Measurements from ENCODE around the gene MED8.
"Not testable (repeated sequence)": the region's sequence is repeated elsewhere in the genome, so short reads cannot be mapped to it uniquely, and the experiment has no call there.

MED8 gene

GRCh38 chr1:43383449-43383848 lies 6.2 kb downstream of the MED8 start:
- DNase-seq (ENCODE audit: low spot score), result no peak

DNA sequence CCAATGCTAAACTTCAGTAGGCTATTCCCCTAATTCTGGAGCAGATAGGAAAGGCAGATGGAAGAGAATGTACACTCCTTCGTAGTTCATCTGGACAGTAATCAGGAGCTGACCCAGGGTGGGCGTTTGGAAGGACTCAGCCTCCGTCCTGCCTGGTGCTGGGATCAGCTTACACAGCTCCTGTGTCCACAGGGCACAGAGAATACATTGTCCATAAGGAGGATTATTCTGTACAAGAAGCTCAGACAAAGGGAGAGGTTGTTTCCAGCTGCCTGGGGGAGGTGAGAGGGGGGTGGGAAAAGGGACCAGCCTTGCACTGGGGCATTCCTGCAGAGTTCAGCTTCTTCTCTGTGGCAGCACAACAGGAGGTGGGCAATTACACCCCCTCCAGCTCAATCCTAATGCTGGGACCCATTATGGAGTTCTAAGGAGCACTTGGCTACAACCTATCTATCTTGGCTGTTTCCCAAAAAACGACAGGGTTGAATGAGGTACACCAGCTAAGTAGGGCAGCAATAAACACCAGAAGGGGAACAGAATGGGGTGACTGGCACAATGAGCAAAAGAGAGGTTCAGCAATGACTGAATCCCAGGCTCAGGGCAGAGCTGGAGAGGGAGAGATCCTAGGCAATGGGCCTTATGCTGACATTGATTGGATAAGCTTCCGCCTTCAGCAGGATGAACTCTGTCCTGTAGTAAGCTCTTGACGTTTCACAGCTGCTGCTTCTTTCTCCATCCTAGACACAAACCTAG lies 7.4 kb downstream of the MED8 start:
- no peak for DNase-seq (ENCODE audit: low spot score)

DNA sequence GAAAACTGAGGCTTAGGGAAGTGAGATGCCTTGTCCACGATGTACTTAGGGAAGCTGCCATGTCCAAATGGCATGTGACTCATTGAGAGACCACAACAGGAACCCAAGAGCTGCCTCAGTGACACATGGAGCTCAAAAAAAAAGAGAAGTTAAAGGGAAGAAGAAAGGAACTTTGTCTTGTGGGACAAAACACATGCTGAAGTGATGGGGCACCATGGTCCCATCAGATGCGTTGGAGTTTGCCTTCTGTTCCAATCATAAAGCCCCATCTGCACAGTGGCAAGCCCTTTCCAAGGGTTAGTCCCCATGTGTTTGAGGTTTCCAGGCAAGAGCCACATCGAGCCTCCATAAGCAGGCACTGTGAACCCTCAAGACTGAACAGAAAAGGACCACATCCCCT lies 8.0 kb downstream of the MED8 start:
- DNase-seq (ENCODE audit: low spot score), result no peak

- DNase-seq (ENCODE audit: low spot score), result no peak
Measured at GRCh38 chr1:43379476-43379875, 10.1 kb downstream of the MED8 start.

- no peak for DNase-seq (ENCODE audit: low spot score)
Measured at GRCh38 chr1:43377831-43378230, 11.8 kb downstream of the MED8 start.

DNA sequence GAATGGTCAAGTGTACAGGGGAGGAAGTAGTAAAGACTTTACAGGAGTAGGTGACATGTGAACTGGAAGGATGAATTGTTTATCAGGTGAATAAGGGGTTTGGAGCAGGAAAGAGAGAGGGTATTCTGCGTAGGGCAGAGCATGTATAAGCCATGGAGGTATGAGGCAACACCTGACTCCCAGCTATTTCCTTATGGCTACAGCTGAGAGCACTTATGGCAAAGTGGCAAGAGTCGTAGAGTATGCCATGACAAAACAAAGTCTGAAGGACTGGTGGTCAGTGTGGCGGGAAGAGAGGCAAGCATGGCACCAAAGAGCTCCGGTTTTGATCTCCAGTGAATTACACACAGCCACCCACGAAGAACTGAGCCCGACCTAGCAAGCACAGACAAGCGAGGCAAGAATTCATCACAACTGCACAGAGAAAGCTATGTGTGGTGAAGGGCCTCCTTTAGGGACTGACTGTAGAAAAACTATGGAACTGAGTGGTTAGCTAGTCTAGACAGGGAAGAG lies 12.8 kb downstream of the MED8 start:
- no peak for DNase-seq (ENCODE audit: low spot score)

GRCh38 chr1:43373066-43373940 lies 16.3 kb downstream of the MED8 start:
- no peak for DNase-seq (ENCODE audit: low spot score)

GRCh38 chr1:43372172-43372571 lies 17.4 kb downstream of the MED8 start:
- DNase-seq (ENCODE audit: low spot score), result no peak

- DNase-seq (ENCODE audit: low spot score), result no peak
Measured at GRCh38 chr1:43370564-43370963, 19.0 kb downstream of the MED8 start.

DNA sequence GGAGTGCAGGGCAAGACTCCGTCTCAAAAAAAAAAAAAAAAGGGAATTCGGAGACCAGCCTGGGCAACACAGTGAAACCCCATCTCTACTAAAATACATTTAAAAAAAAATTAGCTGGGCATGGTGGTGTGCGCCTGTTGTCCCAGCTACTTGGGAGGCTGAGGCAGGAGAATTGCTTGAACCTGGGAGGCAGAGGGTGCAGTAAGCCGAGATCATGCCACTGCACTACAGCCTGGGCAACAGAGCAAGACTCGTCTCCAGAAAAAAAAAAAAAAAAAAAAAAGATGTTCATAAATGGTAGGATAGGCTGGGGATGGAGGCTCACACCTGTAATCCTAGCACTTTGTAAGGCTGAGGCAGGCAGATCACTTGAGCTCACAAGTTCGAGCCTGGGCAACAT lies 19.8 kb downstream of the MED8 start:
- not testable (repeated sequence) for DNase-seq (ENCODE audit: low spot score)

DNA sequence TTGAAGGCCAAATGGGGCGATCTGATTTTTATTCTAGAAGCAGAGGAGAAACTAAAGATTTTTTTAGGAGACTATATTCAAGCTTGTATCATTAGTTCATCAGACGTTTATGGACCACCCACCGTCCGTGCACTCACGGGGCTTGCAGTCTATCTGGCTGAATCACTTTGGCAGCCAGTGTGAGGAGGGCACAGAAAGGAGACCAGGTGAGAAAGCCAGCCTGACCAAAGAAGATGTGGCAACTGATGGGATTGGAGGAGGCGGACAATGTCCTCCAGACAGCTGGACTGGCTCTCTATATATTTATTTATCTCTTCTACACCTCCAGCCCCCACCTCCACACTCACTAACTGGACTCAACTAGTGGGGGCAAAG lies 21.0 kb downstream of the MED8 start:
- DNase-seq (ENCODE audit: low spot score), result no peak

GRCh38 chr1:43367904-43368645 lies 21.5 kb downstream of the MED8 start, which contains the start of gene ELOVL1:
Gene ELOVL1, minus strand, starts transcription at chr1:43368011. Its CDS starts 2,402 bp downstream, at chr1:43365609.
- DNase-seq (ENCODE audit: low spot score), result peak; percentile 91

DNA sequence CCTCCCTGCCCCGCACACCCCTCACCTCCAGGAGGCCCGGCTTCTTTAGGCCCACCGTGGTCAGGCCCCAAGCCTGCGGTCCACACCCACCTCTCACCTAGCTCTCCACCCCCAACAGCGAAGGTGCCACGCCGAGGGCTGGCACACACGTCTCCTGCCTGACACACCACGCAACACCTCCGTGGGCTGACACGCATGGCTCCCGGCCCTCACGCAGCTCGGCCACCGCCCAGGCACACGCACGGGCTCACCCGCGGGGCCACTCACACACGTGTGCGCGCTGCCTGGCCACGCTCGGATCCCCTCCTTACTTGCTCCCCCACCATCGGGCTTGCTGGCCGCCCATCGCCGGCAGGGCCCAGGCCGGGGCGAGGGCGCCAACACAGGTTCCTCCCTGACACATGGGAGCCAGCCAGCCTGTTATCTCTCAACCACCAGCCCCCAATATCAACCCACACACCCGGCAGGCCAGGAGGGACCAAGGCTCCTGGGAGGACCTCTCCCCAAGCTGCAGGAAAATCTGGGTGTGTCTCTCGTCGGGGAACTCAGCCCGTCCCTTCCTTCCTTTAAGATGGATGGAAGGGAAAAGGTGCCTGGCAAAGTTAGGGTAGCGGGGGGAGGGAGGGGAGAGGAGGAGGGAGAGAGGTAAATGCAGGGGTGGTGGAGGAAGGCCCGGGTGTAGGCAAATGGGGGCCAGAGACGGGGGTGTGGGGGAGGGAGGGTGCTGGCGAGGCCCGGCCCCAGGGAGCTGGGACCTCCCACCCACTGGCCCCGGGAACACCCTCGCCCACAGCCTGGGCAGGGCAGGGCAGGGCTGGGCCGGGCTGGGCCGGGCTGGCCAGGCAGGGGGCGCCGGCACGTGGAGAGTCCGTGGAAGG lies 22.3 kb downstream of the MED8 start:
- DNase-seq (ENCODE audit: low spot score), result peak; percentile 54

- no peak for DNase-seq (ENCODE audit: low spot score)
Measured at GRCh38 chr1:43366601-43367025, 23.0 kb downstream of the MED8 start.

DNA sequence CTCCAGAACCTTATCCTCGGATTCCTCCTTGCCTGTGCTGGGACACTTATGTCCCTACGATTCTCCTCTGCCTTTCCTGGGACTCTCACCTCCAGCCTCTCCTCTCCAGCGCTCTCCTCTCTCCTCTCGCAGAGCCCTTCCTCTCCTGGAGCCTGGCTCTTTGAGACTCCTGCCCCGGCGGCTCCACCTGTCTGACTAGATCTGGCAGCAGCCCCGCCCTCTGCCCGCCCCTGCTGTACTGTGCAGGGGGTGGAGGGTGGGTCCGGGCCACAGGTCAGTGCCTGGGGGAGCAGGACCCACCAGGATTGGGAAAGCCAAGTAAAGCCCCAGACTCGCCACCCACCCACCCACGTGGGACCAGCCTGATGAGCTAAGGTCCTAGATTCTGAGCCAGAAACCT lies 23.4 kb downstream of the MED8 start:
- DNase-seq (ENCODE audit: low spot score), result no peak

- DNase-seq (ENCODE audit: low spot score), result no peak
Measured at GRCh38 chr1:43365678-43366077, 23.9 kb downstream of the MED8 start.

DNA sequence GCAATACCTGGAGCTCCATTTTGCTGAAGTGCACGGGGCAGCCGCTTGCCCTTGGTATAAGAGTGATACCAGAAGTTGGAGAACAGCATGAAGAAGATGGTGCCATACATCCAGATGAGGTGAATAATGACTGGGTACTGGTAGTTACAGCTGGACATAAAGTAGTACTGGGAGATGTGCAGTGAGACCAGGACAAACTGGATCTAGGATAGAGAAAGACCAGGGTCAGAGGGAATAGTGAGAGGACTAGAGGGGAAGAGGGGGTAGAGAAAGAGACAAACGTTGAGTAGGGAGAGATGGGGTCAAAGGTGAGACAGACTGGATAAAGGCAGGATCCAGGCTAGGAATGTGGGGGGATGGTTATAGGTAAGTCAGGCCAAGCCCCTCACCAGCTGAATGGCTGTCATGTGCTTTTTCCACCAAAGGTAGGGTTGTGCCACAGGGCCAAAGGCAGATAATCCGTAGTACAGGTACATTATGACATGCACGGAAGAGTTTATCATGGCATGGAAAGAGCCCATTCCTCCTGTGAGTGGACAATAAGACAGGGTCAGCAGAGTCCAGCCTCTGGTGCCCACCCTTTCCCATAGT lies 25.6 kb downstream of the MED8 start:
- DNase-seq (ENCODE audit: low spot score), result no peak

- DNase-seq (ENCODE audit: low spot score), result no peak
Measured at GRCh38 chr1:43363283-43363934, 26.2 kb downstream of the MED8 start.

GRCh38 chr1:43360616-43361015 lies 29.0 kb downstream of the MED8 start:
- no peak for DNase-seq (ENCODE audit: low spot score)

- no peak for DNase-seq (ENCODE audit: low spot score)
Measured at GRCh38 chr1:43359696-43360095, 29.9 kb downstream of the MED8 start.

Measured in NAMALWA (cell line).